PFSK-1 (cell line): ENCODE measurements around the gene NFIB.

ENCODE experiments used
- REST ChIP-seq, 2 experiments: IDR thresholded peaks; 2 replicates each; pipeline versions ENCODE4 v1.6.1 to v1.8.0; 2011 to 2012; ENCODE audit warnings: low read depth in 2 of 2, low read length in 2 of 2, control low read depth in 1 of 2, inconsistent platforms in 1 of 2, mild to moderate bottlenecking in 1 of 2, moderate library complexity in 1 of 2; ENCODE audit not compliant: insufficient read depth in 1 of 2
- SIN3A ChIP-seq: IDR thresholded peaks from 2 replicates; pipeline ENCODE4 v1.6.1; 2012; ENCODE audit warnings: mild to moderate bottlenecking, low read length, moderate library complexity, borderline replicate concordance; ENCODE audit not compliant: insufficient read depth
- TAF1 ChIP-seq: IDR thresholded peaks from 2 replicates; pipeline ENCODE4 v1.6.1; 2012; ENCODE audit warnings: low read length, control low read depth, borderline replicate concordance; ENCODE audit not compliant: insufficient read depth

GRCh38 chr9:14094491-14094890, 219.4 kb downstream of the NFIB start:
- TF ChIP-seq TAF1 (no peak), SIN3A (no peak), REST (IDR thresholded peaks at IDR 0.05; ENCODE audit: insufficient read depth in 1 of 2, low read depth in 2 of 2, low read length in 2 of 2) (no peak)
